Measurements from ENCODE around the gene CBLC.

The CBLC gene

GRCh38 chr19:44772959-44773358, 4.7 kb upstream of the CBLC start:
- Histone ChIP-seq H3K9ac (ENCODE audit: low read length) (no peak overlapping the region), H3K9me2 (replicated peaks; ENCODE audit: insufficient read depth, low read length) (no peaks in the 10 kb centered on the region), H3K4me2 (ENCODE audit: low read depth, low read length) (no peak overlapping the region), H3K36me3 (replicated peaks; ENCODE audit: insufficient read depth, low read length) (no peaks in the 10 kb centered on the region), H3F3A (ENCODE audit: insufficient read depth, low read length) (peaks cover 8% of the 10 kb centered on the region; the same call in 1 of the 2 replicates), H3K27me3 (replicated peaks; ENCODE audit: insufficient read depth, low read length) (peaks cover 10% of the 10 kb centered on the region), H2AFZ (ENCODE audit: low read length) (no peak overlapping the region), H3K9me3 (replicated peaks; ENCODE audit: insufficient read depth, low read length) (no peaks in the 10 kb centered on the region), H3K4me3 (ENCODE audit: low read length) (no peak overlapping the region), H3K4me1 (ENCODE audit: low read length) (peaks cover 10% of the 10 kb centered on the region; the same call in 1 of the 2 replicates), H3K79me2 (ENCODE audit: low read length) (no peaks in the 10 kb centered on the region), H4K20me1 (ENCODE audit: insufficient read depth, low read length) (no peaks in the 10 kb centered on the region), H3K27ac (ENCODE audit: low read length) (no peak overlapping the region)
- TF ChIP-seq CTCF (IDR thresholded peaks at IDR 0.05; ENCODE audit: low read length) (no peak), EZH2phosphoT487 (IDR thresholded peaks at IDR 0.05; ENCODE audit: low read length) (no peak), EZH2 (optimal IDR thresholded peaks at IDR 0.05; ENCODE audit: low read depth, low read length) (no peak)
- no peak for DNase-seq

DNA sequence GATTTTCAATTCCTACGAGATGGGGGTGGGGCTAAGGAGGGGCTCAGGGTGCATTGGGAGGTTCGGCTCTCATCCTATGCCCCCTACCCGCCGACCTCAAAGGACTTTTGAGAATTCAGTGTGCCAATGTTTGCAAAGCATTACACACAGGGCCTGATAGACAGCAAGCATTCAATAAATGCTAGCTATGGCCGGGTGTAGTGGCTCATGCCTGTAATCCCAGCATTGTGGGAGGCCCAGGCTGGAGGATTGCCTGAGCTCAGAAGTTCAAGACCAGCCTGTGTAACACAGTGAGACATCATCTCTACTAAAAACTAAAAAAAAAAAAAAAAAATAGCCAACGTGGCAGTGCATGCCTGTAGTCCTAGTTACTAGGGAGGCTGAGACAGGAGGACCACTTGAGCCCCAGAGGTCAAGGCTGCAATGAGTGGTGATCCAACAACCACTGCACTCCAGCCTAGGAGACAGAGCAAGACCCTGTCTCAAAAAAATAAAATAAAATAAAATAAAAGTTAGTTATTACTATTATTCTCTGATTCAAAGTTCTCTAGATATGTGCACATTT, 1.9 kb upstream of the CBLC start:
- Histone ChIP-seq H3F3A (ENCODE audit: insufficient read depth, low read length) (no peaks in the 10 kb centered on the region), H3K36me3 (replicated peaks; ENCODE audit: insufficient read depth, low read length) (no peaks in the 10 kb centered on the region), H4K20me1 (ENCODE audit: insufficient read depth, low read length) (no peaks in the 10 kb centered on the region), H3K4me1 (ENCODE audit: low read length) (0 out of 2 replicates have a peak, but pooled peaks cover 3% of the 10 kb centered on the region), H3K4me2 (ENCODE audit: low read depth, low read length) (no peak overlapping the region), H3K79me2 (ENCODE audit: low read length) (no peaks in the 10 kb centered on the region), H3K9me3 (replicated peaks; ENCODE audit: insufficient read depth, low read length) (no peaks in the 10 kb centered on the region), H3K4me3 (ENCODE audit: low read length) (no peak overlapping the region), H3K9me2 (replicated peaks; ENCODE audit: insufficient read depth, low read length) (no peaks in the 10 kb centered on the region), H2AFZ (ENCODE audit: low read length) (no peak overlapping the region), H3K27me3 (replicated peaks; ENCODE audit: insufficient read depth, low read length) (peaks cover 13% of the 10 kb centered on the region), H3K27ac (ENCODE audit: low read length) (no peak overlapping the region), H3K9ac (ENCODE audit: low read length) (no peak overlapping the region)
- no peak for TF ChIP-seq EZH2 (optimal IDR thresholded peaks at IDR 0.05; ENCODE audit: low read depth, low read length)
- no peak for TF ChIP-seq CTCF (IDR thresholded peaks at IDR 0.05; ENCODE audit: low read length)
- TF ChIP-seq EZH2phosphoT487 (IDR thresholded peaks at IDR 0.05; ENCODE audit: low read length): no peak
- DNase-seq: no peak

GRCh38 chr19:44776402-44777096, 1.1 kb upstream of the CBLC start:
- no peak for DNase-seq

More at GRCh38 chr19:44776402-44777096, 1.1 kb upstream of the CBLC start:
- H2AFZ ChIP-seq (ENCODE audit: low read length): no peak overlapping the region
- H3K4me1 ChIP-seq (ENCODE audit: low read length): no peaks in the 10 kb centered on the region
- peaks cover 13% of the 10 kb centered on the region for H3K27me3 ChIP-seq (replicated peaks; ENCODE audit: insufficient read depth, low read length)
- no peaks in the 10 kb centered on the region for H4K20me1 ChIP-seq (ENCODE audit: insufficient read depth, low read length)
- no peak overlapping the region for H3K9ac ChIP-seq (ENCODE audit: low read length)
- H3K9me3 ChIP-seq (replicated peaks; ENCODE audit: insufficient read depth, low read length): no peaks in the 10 kb centered on the region
- no peaks in the 10 kb centered on the region for H3K79me2 ChIP-seq (ENCODE audit: low read length)
- H3F3A ChIP-seq (ENCODE audit: insufficient read depth, low read length): no peaks in the 10 kb centered on the region
- no peak overlapping the region for H3K27ac ChIP-seq (ENCODE audit: low read length)
- no peak overlapping the region for H3K4me3 ChIP-seq (ENCODE audit: low read length)
- no peaks in the 10 kb centered on the region for H3K36me3 ChIP-seq (replicated peaks; ENCODE audit: insufficient read depth, low read length)
- H3K9me2 ChIP-seq (replicated peaks; ENCODE audit: insufficient read depth, low read length): no peaks in the 10 kb centered on the region
- no peak overlapping the region for H3K4me2 ChIP-seq (ENCODE audit: low read depth, low read length)
- TF ChIP-seq CTCF (IDR thresholded peaks at IDR 0.05; ENCODE audit: low read length) (no peak), EZH2 (optimal IDR thresholded peaks at IDR 0.05; ENCODE audit: low read depth, low read length) (no peak), EZH2phosphoT487 (IDR thresholded peaks at IDR 0.05; ENCODE audit: low read length) (no peak)

Measured in MM.1S (cell line).